ENCODE results near the gene HDAC5.

GRCh38 chr17:44106801-44107200 lies 16.6 kb downstream of the HDAC5 start:
- TF ChIP-seq CTCF (IDR thresholded peaks at IDR 0.05; ENCODE audit: insufficient read depth, low read length) (no peak), REST (IDR thresholded peaks at IDR 0.05; ENCODE audit: insufficient replicate concordance, low read depth) (no peak)
